HEK293T (cell line): ENCODE measurements around the gene AMHR2.
"Not testable (repeated sequence)": the region's sequence is repeated elsewhere in the genome, so short reads cannot be mapped to it uniquely, and the experiment has no call there.

Source experiments
- ARNT ChIP-seq: fragments of 450-650 bp; IDR thresholded peaks from 2 replicates; pipeline ENCODE4 v1.6.1; 2017; ENCODE audit warnings: mild to moderate bottlenecking
- BHLHE40 ChIP-seq: fragments of 450-650 bp; IDR thresholded peaks from 2 replicates; pipeline ENCODE4 v1.6.1; 2016; ENCODE audit warnings: mild to moderate bottlenecking, moderate library complexity, borderline replicate concordance
- FOXK2 ChIP-seq: fragments of 450-650 bp; IDR thresholded peaks from 2 replicates; pipeline ENCODE4 v1.6.1; 2016; ENCODE audit warnings: mild to moderate bottlenecking
- FOXM1 ChIP-seq: fragments of 450-650 bp; IDR thresholded peaks from 2 replicates; pipeline ENCODE4 v1.6.1; 2017; ENCODE audit warnings: mild to moderate bottlenecking, borderline replicate concordance
- HDGF ChIP-seq: fragments of 450-650 bp; IDR thresholded peaks from 2 replicates; pipeline ENCODE4 v1.6.1; 2017; ENCODE audit warnings: antibody characterized with exemption, borderline replicate concordance
- NFRKB ChIP-seq: fragments of 450-650 bp; IDR thresholded peaks from 2 replicates; pipeline ENCODE4 v1.6.1; 2016; ENCODE audit warnings: mild to moderate bottlenecking, moderate library complexity
- SP1 ChIP-seq: fragments of 450-650 bp; IDR thresholded peaks from 2 replicates; pipeline ENCODE4 v1.6.1; 2017

DNA sequence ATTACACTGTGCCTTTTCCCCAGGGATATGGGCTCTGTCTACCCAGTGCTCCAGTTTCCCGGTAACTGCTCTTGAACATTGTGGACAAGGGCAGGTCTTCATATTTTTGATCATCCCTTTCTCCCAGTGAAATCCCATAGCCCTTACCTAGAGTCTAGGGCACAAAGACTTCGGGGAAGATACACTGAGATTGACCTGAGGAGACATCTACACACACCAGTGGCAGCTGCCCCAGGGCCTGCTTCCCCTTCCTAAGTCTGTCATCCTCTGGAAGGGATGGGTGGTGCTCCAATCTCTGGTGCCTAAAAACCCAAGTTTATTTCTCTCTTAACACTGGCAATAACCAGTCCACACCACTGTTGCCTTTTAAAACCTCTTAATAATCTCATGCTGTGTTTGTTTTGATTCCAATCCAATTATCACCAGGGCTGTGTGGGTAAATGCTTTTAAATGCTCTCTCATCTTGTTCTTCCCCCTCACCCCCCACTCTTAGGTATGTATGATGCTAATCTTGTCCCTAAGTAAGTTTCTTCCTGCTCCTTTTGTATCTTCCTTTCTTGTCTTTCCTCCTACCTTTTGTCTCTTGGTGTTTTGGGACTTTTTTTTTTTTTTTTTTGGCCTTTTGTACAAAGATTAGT is 7.8 kb upstream of the AMHR2 start:
- not testable (repeated sequence) for TF ChIP-seq FOXM1, HDGF, FOXK2, SP1, NFRKB, ARNT, BHLHE40
